ENCODE data around the gene OTUB1. TPM values are rescaled to one million over a fixed set of nuclear protein-coding genes. Genes with fewer than 3 reads are reported as not detected.

Gene OTUB1, protein sequence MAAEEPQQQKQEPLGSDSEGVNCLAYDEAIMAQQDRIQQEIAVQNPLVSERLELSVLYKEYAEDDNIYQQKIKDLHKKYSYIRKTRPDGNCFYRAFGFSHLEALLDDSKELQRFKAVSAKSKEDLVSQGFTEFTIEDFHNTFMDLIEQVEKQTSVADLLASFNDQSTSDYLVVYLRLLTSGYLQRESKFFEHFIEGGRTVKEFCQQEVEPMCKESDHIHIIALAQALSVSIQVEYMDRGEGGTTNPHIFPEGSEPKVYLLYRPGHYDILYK
- total RNA-seq, result 10 to 100 TPM; 37.7 to 85.6 TPM

DNA sequence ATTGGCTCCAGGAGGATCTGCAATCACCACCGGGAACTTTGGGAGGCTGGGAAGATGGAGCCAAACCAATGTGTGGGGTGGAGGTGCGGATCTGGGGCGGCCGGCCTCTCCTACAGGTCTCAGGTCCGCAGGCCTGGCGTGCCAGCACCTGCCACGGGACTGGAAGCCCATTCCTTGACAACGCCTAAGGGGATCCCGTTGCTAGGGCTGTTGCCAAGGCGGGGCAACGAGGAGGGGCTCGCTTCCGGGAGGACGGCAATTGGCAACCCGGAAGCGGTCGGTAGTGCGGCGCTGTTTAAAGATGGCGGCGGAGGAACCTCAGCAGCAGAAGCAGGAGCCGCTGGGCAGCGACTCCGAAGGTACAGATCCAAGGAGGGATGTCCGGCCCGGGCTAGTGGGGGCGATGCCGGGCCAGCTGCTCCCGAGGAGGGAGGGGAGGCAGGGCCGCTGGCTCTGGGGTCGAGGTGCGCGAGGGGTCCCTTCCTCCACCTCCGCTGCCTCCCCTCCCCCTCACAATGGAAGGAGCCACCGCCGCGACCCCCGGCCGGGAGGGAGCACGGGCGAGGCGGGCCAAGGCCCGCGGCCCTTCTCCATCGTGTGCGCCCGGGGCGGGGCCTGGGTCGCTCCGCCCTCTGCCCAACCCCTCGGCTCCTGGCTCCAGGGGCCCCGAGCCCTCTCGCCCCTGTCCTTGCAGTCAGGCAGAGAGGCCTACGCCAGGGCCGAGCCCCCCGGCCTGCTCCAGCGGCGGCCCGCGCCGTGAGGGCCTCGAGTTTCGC, at the start of gene OTUB1:
OTUB1 (plus strand) TSS at position 283 of the 776 bp plus-strand sequence; CDS start at position 302, 19 bp downstream.
- Histone ChIP-seq H3K27me3 (replicated peaks; ENCODE audit: insufficient read depth) (no peaks in the 10 kb centered on the region), H3K4me1 (ENCODE audit: control insufficient read depth in 1 of 2, low read depth in 2 of 2) (peaks cover 11 to 16% of the 10 kb centered on the region in 2 donors), H3K36me3 (peaks cover 15% of the 10 kb centered on the region), H3K9me3 (no peaks in the 10 kb centered on the region), H3K4me3 (peak within 1 kb of the TSS; percentile 95), H3K27ac (peak within 1 kb of the TSS; percentile 77 to 85)
- TF ChIP-seq, protein P1, sequence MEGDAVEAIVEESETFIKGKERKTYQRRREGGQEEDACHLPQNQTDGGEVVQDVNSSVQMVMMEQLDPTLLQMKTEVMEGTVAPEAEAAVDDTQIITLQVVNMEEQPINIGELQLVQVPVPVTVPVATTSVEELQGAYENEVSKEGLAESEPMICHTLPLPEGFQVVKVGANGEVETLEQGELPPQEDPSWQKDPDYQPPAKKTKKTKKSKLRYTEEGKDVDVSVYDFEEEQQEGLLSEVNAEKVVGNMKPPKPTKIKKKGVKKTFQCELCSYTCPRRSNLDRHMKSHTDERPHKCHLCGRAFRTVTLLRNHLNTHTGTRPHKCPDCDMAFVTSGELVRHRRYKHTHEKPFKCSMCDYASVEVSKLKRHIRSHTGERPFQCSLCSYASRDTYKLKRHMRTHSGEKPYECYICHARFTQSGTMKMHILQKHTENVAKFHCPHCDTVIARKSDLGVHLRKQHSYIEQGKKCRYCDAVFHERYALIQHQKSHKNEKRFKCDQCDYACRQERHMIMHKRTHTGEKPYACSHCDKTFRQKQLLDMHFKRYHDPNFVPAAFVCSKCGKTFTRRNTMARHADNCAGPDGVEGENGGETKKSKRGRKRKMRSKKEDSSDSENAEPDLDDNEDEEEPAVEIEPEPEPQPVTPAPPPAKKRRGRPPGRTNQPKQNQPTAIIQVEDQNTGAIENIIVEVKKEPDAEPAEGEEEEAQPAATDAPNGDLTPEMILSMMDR (IDR thresholded peaks at IDR 0.05), result no peak
- DNase-seq (ENCODE audit: low spot score) (peak; percentile 73), ATAC-seq (ENCODE audit: insufficient number of reproducible peaks, low FRiP score, low read depth) (peak; percentile 65)

DNA sequence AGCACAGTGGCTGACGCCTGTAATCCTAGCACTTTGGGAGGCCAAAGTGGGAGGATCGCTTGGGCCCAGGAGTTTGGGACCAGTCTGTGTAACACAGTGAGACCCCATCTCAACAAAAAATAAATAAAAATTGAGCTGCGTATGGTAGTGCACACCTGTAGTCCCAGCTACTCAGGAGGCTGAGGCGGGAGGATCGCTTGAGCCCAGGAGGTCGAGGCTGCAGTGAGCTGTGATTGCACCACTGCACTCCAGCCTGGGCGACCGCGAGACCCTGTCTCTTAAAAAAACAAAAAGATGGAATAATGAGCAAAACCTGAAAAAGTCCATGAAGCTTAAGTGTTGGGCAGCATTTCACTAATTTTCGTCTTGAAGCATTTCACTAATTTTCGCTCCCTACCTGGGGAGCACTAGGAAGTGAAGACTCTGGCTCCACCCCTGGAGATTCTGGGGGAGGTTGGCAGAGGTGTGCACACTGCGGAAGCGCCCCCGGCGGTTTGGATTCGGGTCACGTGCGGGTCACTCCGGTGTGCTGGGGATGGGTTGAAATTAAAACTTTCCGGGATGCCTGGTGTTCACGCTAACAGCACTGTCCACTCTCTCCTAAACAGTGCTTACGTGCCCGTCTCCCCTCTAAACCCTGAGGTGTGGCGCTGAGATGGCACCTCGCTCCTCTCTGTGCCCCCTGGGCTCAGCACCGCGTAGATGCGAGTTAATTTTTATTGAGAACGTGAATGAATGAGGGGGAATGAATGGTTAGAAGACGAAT, 48.3 kb upstream of the OTUB1 start:
- no peaks in the 10 kb centered on the region for H3K9me3 ChIP-seq
- TF ChIP-seq, protein P1 (IDR thresholded peaks at IDR 0.05), result no peak
- peak; percentile 4 for ATAC-seq (ENCODE audit: insufficient number of reproducible peaks, low FRiP score, low read depth)
- H3K36me3 ChIP-seq, result no peaks in the 10 kb centered on the region
- DNase-seq (ENCODE audit: low spot score), result no peak
- H3K4me3 ChIP-seq, result peak overlapping the region; percentile 95
- H3K27me3 ChIP-seq (replicated peaks; ENCODE audit: insufficient read depth), result no peaks in the 10 kb centered on the region
- peaks cover 7 to 16% of the 10 kb centered on the region in 2 donors for H3K4me1 ChIP-seq (ENCODE audit: control insufficient read depth in 1 of 2, low read depth in 2 of 2)
- H3K27ac ChIP-seq, result peak overlapping the region; percentile 2 to 27

DNA sequence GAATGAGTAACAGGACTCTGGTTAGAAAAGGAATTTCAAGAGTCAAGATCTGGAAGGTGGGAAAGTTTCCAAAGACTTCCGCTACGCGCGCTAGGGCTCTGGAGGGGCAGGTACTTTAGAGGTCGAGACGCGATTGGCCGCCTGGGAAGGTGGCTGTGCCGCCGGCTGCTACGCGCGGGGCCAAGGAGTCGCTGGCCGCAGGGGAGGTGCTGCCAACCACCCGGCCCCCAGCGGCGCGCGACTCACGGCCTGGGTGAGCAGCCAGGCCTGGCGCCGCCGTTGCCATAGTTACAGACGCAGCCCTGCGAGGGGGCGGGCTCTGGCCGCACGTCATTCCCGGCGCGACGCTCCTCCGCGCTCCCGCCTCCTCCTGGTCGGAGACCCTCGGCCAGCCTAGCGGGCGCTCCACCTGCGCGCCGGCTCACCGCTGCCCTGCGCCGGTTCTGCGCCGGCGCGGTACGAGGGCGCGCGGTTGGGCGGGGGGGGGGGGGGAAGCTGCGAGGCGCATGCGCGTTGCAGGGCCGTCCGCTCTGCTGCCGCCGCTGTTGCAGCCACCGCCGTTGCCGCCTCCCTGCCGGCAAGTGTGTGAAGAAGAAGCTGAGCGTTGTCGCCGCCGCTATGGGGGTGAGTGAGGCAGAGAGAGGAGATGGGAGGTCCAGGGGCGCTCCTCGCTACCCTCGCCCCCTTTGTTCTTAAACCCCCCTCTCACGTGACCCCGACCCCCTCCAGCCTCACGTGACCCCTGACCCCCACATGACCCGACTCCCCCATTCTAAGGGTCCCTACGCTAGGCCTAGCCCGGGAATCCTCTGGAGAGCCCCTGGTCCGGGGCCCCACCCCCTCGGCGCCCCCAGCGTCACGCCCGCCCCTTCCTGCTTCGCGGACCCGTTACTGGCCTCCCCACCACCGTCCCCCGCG, 47.5 kb upstream of the OTUB1 start, which contains the start of gene NAA40:
NAA40 (plus strand) TSS at position 524 of the 918 bp plus-strand sequence; CDS start at position 619, 95 bp downstream.
- no peaks in the 10 kb centered on the region for H3K36me3 ChIP-seq
- no peaks in the 10 kb centered on the region for H3K9me3 ChIP-seq

DNA sequence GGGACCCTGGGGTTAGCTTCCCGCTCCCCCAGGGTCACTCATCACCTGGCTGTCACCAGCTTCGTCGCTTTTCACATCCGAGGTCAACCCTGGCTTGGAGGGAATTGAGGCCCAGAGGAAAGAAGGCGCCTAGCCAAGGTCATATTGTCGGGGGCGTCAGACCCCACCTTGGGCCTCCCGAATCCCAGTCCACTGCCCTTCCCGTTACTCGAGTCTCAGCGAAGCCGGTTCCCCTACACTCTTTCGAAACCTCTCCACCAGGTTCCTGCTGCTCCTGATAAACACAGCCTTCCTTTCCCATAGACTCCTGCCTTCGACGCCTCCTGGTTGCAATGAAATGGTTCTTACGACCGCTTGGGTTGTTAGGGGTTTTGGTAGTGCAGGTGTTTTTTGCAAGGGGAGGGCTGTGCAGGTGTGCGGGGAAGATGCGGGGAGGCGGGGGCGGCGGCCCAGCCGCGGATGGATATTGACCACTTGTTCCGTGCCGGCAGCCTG, 46.8 kb upstream of the OTUB1 start:
- no peaks in the 10 kb centered on the region for H3K36me3 ChIP-seq
- H3K27ac ChIP-seq, result peak overlapping the region in 1 of 2 donors; percentile 32
- no peak for ATAC-seq (ENCODE audit: insufficient number of reproducible peaks, low FRiP score, low read depth)
- peaks cover 7 to 17% of the 10 kb centered on the region in 2 donors for H3K4me1 ChIP-seq (ENCODE audit: control insufficient read depth in 1 of 2, low read depth in 2 of 2)
- TF ChIP-seq, protein P1 (IDR thresholded peaks at IDR 0.05), result no peak
- H3K4me3 ChIP-seq, result peak overlapping the region; percentile 95
- DNase-seq (ENCODE audit: low spot score), result no peak
- H3K27me3 ChIP-seq (replicated peaks; ENCODE audit: insufficient read depth), result no peaks in the 10 kb centered on the region
- H3K9me3 ChIP-seq, result no peaks in the 10 kb centered on the region

More for the DNA sequence above, 47.5 kb upstream of the OTUB1 start, which contains the start of gene NAA40:
- DNase-seq (ENCODE audit: low spot score), result peak; percentile 62
- peak; percentile 74 for ATAC-seq (ENCODE audit: insufficient number of reproducible peaks, low FRiP score, low read depth)
- Histone ChIP-seq H3K27ac (peak within 1 kb of the TSS; percentile 2 to 32), H3K27me3 (replicated peaks; ENCODE audit: insufficient read depth) (no peaks in the 10 kb centered on the region), H3K4me3 (peak within 1 kb of the TSS; percentile 95), H3K4me1 (ENCODE audit: control insufficient read depth in 1 of 2, low read depth in 2 of 2) (peaks cover 7 to 16% of the 10 kb centered on the region in 2 donors)
- TF ChIP-seq, protein P1 (IDR thresholded peaks at IDR 0.05), result peak; percentile 25

All from thoracic aorta (tissue), 2 donors.